ENCODE data around the gene KRT80. TPM values are rescaled to one million over a fixed set of nuclear protein-coding genes. Genes with fewer than 3 reads are reported as not detected.

Gene KRT80
- total and polyA plus RNA-seq, 2 donors (not counting 3 experiments of a cell fraction or from before 2014, with no cell fraction given): 13.6 to 23.7 TPM

GRCh38 chr12:52126050-52126604 is 65.7 kb downstream of the KRT80 start:
- ChIA-PET POLR2A (no interaction called here), CTCF (interaction anchor here (0.7 to 7.8 kb wide), 9 partner anchors 12 to 153 kb away, joined by 3 to 163 read pairs (median 3); no protein-coding TSS in a partner anchor)
- no peaks in the 10 kb centered on the region for H3K9me1 ChIP-seq (replicated peaks; ENCODE audit: control insufficient read depth, extremely low read depth, insufficient read depth, low read length)
- intact Hi-C loops (cut with micrococcal nuclease) (loop anchor here (1.0 to 10.0 kb wide), 2 partner anchors 21 to 879 kb away; partner anchors contain the start of gene EIF4B), dilution Hi-C loops (cut with MboI; ENCODE audit: extremely low pct_ligation_motif_present, low sequenced_read_pairs) (no loop called here)
- peak overlapping the region; percentile 98 for H3K27ac ChIP-seq (ENCODE audit: insufficient read depth, low read depth, low read length)
- FAIRE-seq (no peak), DNase-seq (ENCODE audit: low read depth, low spot score) (peak; percentile 19)
- H3K4me3 ChIP-seq (replicated peaks in 1 of 3; ENCODE audit: insufficient read depth in 1 of 3, low read depth in 1 of 3, low read length in 3 of 3): no peak overlapping the region
- no peak for TF ChIP-seq POLR2AphosphoS5 (IDR thresholded peaks at IDR 0.05; ENCODE audit: insufficient read depth, low read depth, low read length)
- no peak for TF ChIP-seq JUN (IDR thresholded peaks at IDR 0.05; ENCODE audit: borderline replicate concordance, insufficient read depth, insufficient read length, low read depth)
- TF ChIP-seq POLR2A (IDR thresholded peaks at IDR 0.05; ENCODE audit: low read depth, low read length): no peak
- TF ChIP-seq MAX (IDR thresholded peaks at IDR 0.05; ENCODE audit: insufficient read depth, insufficient read length): no peak
- no peak for TF ChIP-seq FOS (IDR thresholded peaks at IDR 0.05; ENCODE audit: borderline replicate concordance, insufficient read depth, low read length)
- no peak for TF ChIP-seq GATA2 (IDR thresholded peaks at IDR 0.05; ENCODE audit: insufficient read depth, insufficient read length, low read depth, low read length)
- TF ChIP-seq, protein P1, sequence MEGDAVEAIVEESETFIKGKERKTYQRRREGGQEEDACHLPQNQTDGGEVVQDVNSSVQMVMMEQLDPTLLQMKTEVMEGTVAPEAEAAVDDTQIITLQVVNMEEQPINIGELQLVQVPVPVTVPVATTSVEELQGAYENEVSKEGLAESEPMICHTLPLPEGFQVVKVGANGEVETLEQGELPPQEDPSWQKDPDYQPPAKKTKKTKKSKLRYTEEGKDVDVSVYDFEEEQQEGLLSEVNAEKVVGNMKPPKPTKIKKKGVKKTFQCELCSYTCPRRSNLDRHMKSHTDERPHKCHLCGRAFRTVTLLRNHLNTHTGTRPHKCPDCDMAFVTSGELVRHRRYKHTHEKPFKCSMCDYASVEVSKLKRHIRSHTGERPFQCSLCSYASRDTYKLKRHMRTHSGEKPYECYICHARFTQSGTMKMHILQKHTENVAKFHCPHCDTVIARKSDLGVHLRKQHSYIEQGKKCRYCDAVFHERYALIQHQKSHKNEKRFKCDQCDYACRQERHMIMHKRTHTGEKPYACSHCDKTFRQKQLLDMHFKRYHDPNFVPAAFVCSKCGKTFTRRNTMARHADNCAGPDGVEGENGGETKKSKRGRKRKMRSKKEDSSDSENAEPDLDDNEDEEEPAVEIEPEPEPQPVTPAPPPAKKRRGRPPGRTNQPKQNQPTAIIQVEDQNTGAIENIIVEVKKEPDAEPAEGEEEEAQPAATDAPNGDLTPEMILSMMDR (IDR thresholded peaks at IDR 0.05; ENCODE audit: extremely low read depth in 1 of 2, insufficient read depth in 1 of 2, low read depth in 1 of 2, low read length in 2 of 2): no peak
- no peak for TF ChIP-seq EZH2 (IDR thresholded peaks at IDR 0.05; ENCODE audit: borderline replicate concordance, low read depth, low read length, severe bottlenecking)
- TF ChIP-seq MYC (IDR thresholded peaks at IDR 0.05; ENCODE audit: low read depth, low read length): no peak
- BruUV-seq (replicated peaks): no TSS peak
- no peaks in the 10 kb centered on the region for H3K9me3 ChIP-seq (replicated peaks; ENCODE audit: control insufficient read depth, insufficient read depth, low read length)
- H2AFZ ChIP-seq (ENCODE audit: low read depth, low read length): peak overlapping the region; percentile 81
- no peaks in the 10 kb centered on the region for H4K20me1 ChIP-seq (replicated peaks; ENCODE audit: control insufficient read depth, extremely low read depth, insufficient read depth, low read length)
- H3K4me2 ChIP-seq (ENCODE audit: insufficient read depth, low read length): peak overlapping the region; percentile 68
- no peaks in the 10 kb centered on the region for H3K79me2 ChIP-seq (ENCODE audit: control insufficient read depth, insufficient read depth, low read length)
- H3K27me3 ChIP-seq (ENCODE audit: control insufficient read depth in 2 of 2, insufficient read depth in 2 of 2, low read length in 2 of 2): no peaks in the 10 kb centered on the region
- H3K36me3 ChIP-seq (ENCODE audit: control insufficient read depth in 2 of 2, extremely low read depth in 1 of 2, insufficient read depth in 2 of 2, low read length in 2 of 2): no peaks in the 10 kb centered on the region
- peaks cover 31% of the 10 kb centered on the region for H3K4me1 ChIP-seq (ENCODE audit: control insufficient read depth, extremely low read depth, insufficient read depth, low read length)
- H3K9ac ChIP-seq (replicated peaks; ENCODE audit: extremely low read depth, insufficient read depth, low read length): peak overlapping the region; percentile 76

All from endothelial cell of umbilical vein (primary cell).